ENCODE results near the gene JMJD1C. TPM values are rescaled to one million over a fixed set of nuclear protein-coding genes. Genes with fewer than 3 reads are reported as not detected.

Gene JMJD1C
- polyA plus RNA-seq, 2 of the 4 experiments (the other 2 are of a cell fraction), result 15.9 to 47.2 TPM

DNA sequence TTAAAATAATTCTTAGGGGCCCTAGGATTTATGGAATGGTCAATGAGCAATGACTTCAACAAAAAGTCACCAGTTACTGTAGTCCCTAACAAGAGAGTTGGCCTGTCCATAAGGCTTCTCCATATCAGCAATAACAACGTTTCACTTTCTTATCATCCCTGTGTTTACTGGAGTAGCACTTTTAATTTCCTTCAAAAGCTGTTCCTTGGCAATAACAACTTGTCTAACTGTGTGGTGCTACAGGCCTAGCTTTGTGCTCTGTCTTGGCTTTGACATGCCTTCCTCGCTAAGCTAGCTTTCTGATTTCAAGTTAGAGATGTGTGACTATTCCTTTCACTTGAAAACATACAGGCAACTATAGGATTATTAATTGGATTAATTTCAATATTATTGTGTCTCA lies 81.1 kb downstream of the JMJD1C start:
- H3K4me1 ChIP-seq, result peaks cover 16% of the 10 kb centered on the region; the same call in 1 of the 3 replicates
- no peak for DNase-seq (ENCODE audit: low read depth in 1 of 2, low spot score in 1 of 2)
- no peak for FAIRE-seq
- H3K27ac ChIP-seq, result no peak overlapping the region
- WGBS (ENCODE audit: missing lambda C conversion rate), result 75% methylated on average over 2 of the region's 2 CpGs
- no peak overlapping the region for H3K4me3 ChIP-seq
- no peak for ATAC-seq
- ChIA-PET CTCF (no interaction called here), POLR2A (no interaction called here)
- TF ChIP-seq, protein P1, sequence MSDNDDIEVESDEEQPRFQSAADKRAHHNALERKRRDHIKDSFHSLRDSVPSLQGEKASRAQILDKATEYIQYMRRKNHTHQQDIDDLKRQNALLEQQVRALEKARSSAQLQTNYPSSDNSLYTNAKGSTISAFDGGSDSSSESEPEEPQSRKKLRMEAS (IDR thresholded peaks at IDR 0.05), result no peak
- TF ChIP-seq ESRRA (IDR thresholded peaks at IDR 0.05; ENCODE audit: borderline replicate concordance, low read length), result no peak
- TF ChIP-seq CBX2 (IDR thresholded peaks at IDR 0.05; ENCODE audit: borderline replicate concordance, low read depth), result no peak
- no peak for TF ChIP-seq RFX5 (IDR thresholded peaks at IDR 0.05)
- no peak for TF ChIP-seq CHD4 (IDR thresholded peaks at IDR 0.05; ENCODE audit: borderline replicate concordance)
- H3K4me2 ChIP-seq, result no peak overlapping the region
- H3K9me3 ChIP-seq, result no peaks in the 10 kb centered on the region

DNA sequence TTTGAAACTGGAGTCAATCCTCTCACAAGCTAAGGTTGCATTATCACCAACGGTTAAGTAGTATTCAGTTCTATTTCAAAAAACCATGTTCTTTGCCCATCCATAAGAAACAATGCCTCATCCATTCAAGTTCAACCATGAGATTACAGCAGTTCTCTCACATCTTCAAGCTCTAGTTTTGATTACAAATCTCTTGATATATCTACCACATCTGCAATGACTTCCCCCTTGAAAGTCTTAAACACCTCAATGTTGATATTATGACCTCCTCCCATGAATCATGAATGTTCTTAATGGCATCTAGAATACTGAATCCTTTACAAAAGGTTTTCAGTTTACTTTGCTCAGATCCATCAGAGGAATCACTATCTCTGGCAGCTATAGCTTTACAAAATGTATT lies 81.8 kb downstream of the JMJD1C start:
- ATAC-seq, result no peak
- Histone ChIP-seq H3K4me2 (no peak overlapping the region), H3K4me3 (no peak overlapping the region), H3K9me3 (no peaks in the 10 kb centered on the region), H3K4me1 (peaks cover 16% of the 10 kb centered on the region; the same call in 1 of the 3 replicates), H3K27ac (no peak overlapping the region)
- WGBS (ENCODE audit: missing lambda C conversion rate), result 88% methylated on average over 1 of the region's 1 CpG
- no peak for FAIRE-seq
- POLR2A ChIA-PET, result interaction anchor here (0.5 kb wide), 1 partner anchor 37 kb away, joined by 3 read pairs; no protein-coding TSS in a partner anchor
- TF ChIP-seq ZFP36 (IDR thresholded peaks at IDR 0.05; ENCODE audit: borderline replicate concordance, partially characterized antibody), result no peak
- no peak for TF ChIP-seq EP300 (IDR thresholded peaks at IDR 0.05)
- no peak for TF ChIP-seq ZSCAN20 (CRISPR knock-in tag; IDR thresholded peaks at IDR 0.05)
- no peak for TF ChIP-seq NR3C1 (IDR thresholded peaks at IDR 0.05)
- TF ChIP-seq BHLHE40 (IDR thresholded peaks at IDR 0.05; ENCODE audit: low read depth, low read length), result no peak
- TF ChIP-seq, protein P2, sequence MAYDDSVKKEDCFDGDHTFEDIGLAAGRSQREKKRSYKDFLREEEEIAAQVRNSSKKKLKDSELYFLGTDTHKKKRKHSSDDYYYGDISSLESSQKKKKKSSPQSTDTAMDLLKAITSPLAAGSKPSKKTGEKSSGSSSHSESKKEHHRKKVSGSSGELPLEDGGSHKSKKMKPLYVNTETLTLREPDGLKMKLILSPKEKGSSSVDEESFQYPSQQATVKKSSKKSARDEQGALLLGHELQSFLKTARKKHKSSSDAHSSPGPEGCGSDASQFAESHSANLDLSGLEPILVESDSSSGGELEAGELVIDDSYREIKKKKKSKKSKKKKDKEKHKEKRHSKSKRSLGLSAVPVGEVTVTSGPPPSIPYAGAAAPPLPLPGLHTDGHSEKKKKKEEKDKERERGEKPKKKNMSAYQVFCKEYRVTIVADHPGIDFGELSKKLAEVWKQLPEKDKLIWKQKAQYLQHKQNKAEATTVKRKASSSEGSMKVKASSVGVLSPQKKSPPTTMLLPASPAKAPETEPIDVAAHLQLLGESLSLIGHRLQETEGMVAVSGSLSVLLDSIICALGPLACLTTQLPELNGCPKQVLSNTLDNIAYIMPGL (CRISPR knock-in tag; IDR thresholded peaks at IDR 0.05; ENCODE audit: borderline replicate concordance), result no peak
- TF ChIP-seq, protein P3, sequence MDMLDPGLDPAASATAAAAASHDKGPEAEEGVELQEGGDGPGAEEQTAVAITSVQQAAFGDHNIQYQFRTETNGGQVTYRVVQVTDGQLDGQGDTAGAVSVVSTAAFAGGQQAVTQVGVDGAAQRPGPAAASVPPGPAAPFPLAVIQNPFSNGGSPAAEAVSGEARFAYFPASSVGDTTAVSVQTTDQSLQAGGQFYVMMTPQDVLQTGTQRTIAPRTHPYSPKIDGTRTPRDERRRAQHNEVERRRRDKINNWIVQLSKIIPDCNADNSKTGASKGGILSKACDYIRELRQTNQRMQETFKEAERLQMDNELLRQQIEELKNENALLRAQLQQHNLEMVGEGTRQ (IDR thresholded peaks at IDR 0.05), result no peak
- no peak for TF ChIP-seq FOSL2 (IDR thresholded peaks at IDR 0.05)
- TF ChIP-seq FOSL2 (CRISPR knock-in tag; IDR thresholded peaks at IDR 0.05), result no peak
- TF ChIP-seq ESRRA (IDR thresholded peaks at IDR 0.05; ENCODE audit: borderline replicate concordance, low read length), result no peak
- TF ChIP-seq, protein P4, sequence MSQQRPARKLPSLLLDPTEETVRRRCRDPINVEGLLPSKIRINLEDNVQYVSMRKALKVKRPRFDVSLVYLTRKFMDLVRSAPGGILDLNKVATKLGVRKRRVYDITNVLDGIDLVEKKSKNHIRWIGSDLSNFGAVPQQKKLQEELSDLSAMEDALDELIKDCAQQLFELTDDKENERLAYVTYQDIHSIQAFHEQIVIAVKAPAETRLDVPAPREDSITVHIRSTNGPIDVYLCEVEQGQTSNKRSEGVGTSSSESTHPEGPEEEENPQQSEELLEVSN (IDR thresholded peaks at IDR 0.05; ENCODE audit: borderline replicate concordance, low read depth), result no peak
- TF ChIP-seq, protein P1 (IDR thresholded peaks at IDR 0.05), result no peak
- no peak for TF ChIP-seq HOXB5 (CRISPR knock-in tag; IDR thresholded peaks at IDR 0.05)
- TF ChIP-seq, protein P5, sequence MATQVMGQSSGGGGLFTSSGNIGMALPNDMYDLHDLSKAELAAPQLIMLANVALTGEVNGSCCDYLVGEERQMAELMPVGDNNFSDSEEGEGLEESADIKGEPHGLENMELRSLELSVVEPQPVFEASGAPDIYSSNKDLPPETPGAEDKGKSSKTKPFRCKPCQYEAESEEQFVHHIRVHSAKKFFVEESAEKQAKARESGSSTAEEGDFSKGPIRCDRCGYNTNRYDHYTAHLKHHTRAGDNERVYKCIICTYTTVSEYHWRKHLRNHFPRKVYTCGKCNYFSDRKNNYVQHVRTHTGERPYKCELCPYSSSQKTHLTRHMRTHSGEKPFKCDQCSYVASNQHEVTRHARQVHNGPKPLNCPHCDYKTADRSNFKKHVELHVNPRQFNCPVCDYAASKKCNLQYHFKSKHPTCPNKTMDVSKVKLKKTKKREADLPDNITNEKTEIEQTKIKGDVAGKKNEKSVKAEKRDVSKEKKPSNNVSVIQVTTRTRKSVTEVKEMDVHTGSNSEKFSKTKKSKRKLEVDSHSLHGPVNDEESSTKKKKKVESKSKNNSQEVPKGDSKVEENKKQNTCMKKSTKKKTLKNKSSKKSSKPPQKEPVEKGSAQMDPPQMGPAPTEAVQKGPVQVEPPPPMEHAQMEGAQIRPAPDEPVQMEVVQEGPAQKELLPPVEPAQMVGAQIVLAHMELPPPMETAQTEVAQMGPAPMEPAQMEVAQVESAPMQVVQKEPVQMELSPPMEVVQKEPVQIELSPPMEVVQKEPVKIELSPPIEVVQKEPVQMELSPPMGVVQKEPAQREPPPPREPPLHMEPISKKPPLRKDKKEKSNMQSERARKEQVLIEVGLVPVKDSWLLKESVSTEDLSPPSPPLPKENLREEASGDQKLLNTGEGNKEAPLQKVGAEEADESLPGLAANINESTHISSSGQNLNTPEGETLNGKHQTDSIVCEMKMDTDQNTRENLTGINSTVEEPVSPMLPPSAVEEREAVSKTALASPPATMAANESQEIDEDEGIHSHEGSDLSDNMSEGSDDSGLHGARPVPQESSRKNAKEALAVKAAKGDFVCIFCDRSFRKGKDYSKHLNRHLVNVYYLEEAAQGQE (IDR thresholded peaks at IDR 0.05), result no peak
- TF ChIP-seq RFX5 (IDR thresholded peaks at IDR 0.05), result no peak
- TF ChIP-seq RNF2 (IDR thresholded peaks at IDR 0.05; ENCODE audit: borderline replicate concordance, low read depth), result no peak
- no peak for TF ChIP-seq TFCP2L1 (CRISPR knock-in tag; IDR thresholded peaks at IDR 0.05)
- TF ChIP-seq, protein P6, sequence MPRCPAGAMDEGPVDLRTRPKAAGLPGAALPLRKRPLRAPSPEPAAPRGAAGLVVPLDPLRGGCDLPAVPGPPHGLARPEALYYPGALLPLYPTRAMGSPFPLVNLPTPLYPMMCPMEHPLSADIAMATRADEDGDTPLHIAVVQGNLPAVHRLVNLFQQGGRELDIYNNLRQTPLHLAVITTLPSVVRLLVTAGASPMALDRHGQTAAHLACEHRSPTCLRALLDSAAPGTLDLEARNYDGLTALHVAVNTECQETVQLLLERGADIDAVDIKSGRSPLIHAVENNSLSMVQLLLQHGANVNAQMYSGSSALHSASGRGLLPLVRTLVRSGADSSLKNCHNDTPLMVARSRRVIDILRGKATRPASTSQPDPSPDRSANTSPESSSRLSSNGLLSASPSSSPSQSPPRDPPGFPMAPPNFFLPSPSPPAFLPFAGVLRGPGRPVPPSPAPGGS (IDR thresholded peaks at IDR 0.05), result no peak
- CTCF ChIA-PET, result no interaction called here
- DNase-seq (ENCODE audit: low read depth in 1 of 2, low spot score in 1 of 2), result no peak
